ENCODE measurements around the gene NGB.

NGB gene

DNA sequence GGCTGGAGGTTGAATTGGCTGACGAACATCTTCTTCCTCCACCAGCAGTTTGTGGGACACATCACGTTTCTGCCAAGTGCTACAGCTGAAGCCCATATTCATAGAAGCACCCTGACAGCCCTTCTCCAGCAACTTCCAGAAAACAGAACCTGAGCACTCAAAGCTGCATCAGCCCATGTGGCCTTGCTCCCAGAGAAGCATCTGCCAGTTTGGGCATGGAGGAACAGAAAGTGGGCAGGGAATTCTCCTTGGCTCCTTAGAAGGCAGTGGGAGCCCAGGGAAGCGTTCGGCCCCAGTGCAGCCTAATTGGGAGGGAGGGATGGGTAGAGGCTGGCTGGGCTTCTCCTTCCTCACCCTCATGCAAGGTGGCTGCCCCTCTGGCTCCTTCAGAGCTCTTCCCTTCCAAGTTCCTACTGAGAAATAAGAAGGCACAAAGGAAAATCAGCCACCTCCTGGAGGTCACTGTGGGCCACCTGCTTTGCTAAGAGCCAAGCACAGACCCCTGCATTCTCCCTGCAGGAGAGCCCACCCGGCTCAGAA is 4.1 kb upstream of the NGB start:
- no peak for DNase-seq (ENCODE audit: low read depth)

DNA sequence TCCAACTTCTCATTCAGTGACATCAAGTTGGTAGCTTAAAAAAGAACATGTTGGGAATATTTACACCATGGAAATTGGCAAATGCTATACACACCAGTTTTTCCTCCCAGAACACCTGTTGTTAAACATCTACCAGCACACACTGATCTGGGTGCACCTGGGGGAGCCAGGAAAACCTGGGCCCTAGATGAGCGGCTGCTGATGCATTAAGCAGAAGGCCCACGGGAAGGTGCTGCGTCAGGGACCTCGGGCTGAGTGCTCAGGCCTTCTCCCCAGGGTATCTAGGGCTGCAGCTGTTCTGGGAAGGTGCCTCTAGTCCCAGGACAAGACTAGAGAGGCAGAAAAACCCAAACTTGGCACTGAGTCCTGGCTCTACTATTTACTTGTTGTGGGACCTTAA is 2.8 kb upstream of the NGB start:
- H3K4me3 ChIP-seq (ENCODE audit: control insufficient read depth, low read depth, low read length), result no peak overlapping the region
- TF ChIP-seq, protein P1, sequence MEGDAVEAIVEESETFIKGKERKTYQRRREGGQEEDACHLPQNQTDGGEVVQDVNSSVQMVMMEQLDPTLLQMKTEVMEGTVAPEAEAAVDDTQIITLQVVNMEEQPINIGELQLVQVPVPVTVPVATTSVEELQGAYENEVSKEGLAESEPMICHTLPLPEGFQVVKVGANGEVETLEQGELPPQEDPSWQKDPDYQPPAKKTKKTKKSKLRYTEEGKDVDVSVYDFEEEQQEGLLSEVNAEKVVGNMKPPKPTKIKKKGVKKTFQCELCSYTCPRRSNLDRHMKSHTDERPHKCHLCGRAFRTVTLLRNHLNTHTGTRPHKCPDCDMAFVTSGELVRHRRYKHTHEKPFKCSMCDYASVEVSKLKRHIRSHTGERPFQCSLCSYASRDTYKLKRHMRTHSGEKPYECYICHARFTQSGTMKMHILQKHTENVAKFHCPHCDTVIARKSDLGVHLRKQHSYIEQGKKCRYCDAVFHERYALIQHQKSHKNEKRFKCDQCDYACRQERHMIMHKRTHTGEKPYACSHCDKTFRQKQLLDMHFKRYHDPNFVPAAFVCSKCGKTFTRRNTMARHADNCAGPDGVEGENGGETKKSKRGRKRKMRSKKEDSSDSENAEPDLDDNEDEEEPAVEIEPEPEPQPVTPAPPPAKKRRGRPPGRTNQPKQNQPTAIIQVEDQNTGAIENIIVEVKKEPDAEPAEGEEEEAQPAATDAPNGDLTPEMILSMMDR (conservative IDR thresholded peaks at IDR 0.05; ENCODE audit: control insufficient read depth, insufficient read depth, low read depth, low read length), result no peak
- no peak for DNase-seq (ENCODE audit: low read depth)

More for the DNA sequence above, 4.1 kb upstream of the NGB start:
- TF ChIP-seq, protein P1 (conservative IDR thresholded peaks at IDR 0.05; ENCODE audit: control insufficient read depth, insufficient read depth, low read depth, low read length), result no peak
- no peak overlapping the region for H3K4me3 ChIP-seq (ENCODE audit: control insufficient read depth, low read depth, low read length)

DNA sequence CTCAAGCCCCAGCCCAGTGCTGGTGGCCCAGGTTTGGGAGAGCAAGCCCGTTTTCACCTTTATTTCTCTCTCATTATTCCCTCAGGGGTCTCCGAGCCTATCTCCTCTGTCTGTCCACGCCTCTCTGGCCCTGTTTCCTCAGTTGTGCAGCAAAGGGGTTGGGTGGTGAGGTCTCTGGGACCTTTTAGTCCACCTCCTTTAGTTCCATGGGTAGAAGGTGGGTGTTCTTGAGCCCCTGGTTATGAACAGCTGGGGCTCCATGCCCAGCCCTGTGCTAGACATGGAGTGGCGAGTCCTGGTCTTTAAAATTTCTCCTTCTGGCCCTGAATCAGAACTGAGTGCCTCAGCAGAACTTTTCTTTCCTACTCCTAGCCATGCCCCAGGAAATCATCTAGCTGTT is 1.3 kb upstream of the NGB start:
- DNase-seq (ENCODE audit: low read depth), result no peak
- no peak overlapping the region for H3K4me3 ChIP-seq (ENCODE audit: control insufficient read depth, low read depth, low read length)
- TF ChIP-seq, protein P1 (conservative IDR thresholded peaks at IDR 0.05; ENCODE audit: control insufficient read depth, insufficient read depth, low read depth, low read length), result no peak

DNA sequence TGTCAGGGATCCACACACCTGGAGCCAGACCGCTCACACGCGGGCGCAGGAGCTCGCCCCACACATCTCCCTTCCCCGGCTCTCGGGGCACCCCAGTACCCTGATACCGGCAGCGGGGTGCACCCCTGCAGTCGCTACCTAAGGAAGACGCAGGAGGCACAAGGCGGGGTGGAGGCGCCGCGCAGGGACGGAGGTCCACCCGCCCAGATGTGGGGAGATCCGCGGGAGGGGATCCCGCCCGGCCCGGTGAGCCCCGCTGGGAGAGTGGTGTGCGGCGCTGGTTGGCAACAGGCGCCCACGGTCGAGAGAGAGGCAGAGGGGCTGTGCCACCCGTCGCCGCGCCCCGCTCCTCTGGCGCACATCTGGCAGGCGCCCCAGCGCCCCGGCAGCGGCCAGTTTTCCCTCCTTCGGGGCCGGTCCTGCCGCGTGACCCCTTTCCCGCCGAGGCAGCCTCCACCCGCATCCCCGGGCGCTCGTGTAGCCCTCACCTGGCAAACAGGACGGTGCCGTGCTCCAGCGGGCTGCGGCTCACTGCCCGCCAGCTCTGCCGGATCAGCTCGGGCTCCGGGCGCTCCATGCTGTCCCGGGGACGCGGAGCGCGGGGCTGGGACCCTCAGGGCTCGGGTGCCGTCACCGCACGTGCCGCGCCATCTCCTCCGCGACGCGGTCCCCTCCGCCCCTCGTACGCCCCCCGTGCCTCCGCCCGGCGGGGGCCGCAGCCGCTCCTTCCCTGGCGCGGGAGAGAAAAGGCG is 469 bp downstream of the NGB start:
- TF ChIP-seq, protein P1 (conservative IDR thresholded peaks at IDR 0.05; ENCODE audit: control insufficient read depth, insufficient read depth, low read depth, low read length), result no peak
- no peak overlapping the region for H3K4me3 ChIP-seq (ENCODE audit: control insufficient read depth, low read depth, low read length)
- no peak for DNase-seq (ENCODE audit: low read depth)

DNA sequence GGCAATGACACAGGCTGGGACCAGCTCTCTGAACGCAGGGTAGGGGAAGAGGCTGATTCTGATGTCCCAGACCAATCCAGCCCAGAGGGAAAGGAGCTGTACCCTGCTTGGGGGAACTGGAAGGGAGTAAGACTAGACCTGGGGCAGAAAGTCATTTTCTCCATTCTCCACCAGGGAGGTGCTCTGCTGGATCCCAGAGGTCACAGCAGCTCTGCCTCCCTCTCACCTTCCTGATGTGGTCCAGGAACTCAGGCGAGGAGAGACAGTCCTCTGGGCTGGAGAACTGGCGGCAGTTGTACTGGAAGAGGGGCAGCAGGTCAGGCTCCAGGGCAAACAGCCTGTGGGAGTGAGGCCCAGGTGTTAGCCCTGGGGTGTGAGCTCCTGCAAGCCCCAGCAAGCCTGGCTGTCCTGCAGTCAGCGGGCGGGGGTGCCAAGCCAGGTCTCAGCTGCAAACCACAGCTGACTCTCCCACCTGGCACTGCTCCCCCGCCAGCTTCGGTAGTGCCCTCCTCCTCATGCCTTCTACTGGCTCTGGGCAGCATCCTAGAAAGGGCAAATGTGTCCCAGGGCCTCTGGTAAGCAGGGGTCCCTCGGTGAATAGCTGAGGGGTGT is 1.9 kb downstream of the NGB start:
- H3K4me3 ChIP-seq (ENCODE audit: control insufficient read depth, low read depth, low read length), result no peak overlapping the region

DNA sequence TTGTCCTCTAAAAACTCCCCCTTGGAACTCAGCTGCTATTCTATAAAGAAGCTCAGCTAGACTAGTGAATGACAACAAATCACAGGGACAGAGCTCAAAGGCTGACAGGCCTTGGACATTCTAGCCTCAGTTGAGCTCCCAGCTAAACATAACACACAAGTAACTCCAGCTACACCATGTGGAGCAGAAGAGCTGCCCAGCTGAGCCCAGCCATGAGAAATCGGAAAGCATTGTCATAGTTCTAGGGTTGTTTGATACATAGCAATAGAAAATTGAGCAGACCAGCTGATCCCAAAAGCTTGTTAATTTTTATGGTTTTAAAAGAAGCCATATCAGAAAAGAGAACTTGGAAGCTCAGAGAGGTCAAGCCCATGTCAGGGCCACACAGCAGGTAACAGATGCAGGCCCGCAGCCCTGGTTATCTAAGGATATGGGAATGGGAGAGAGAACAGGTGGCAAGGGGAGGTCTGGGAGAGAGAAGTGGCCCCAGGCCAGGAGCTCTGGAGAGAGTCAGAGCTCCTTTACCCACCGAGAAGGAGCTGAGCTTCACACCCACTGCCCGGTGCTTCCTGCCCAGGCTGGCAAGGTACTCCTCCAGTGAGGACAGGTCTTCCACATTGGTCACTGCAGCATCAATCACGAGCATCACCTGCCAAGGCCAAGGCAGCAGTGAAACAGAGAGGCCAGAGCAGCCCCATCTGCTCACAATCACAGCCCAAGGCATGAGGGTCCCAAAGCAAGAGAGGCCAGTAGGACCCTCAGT is 2.9 kb downstream of the NGB start:
- DNase-seq (ENCODE audit: low read depth), result no peak
- TF ChIP-seq, protein P1 (conservative IDR thresholded peaks at IDR 0.05; ENCODE audit: control insufficient read depth, insufficient read depth, low read depth, low read length), result no peak
- no peak overlapping the region for H3K4me3 ChIP-seq (ENCODE audit: control insufficient read depth, low read depth, low read length)

More for the DNA sequence above, 1.9 kb downstream of the NGB start:
- no peak for DNase-seq (ENCODE audit: low read depth)
- TF ChIP-seq, protein P1 (conservative IDR thresholded peaks at IDR 0.05; ENCODE audit: control insufficient read depth, insufficient read depth, low read depth, low read length), result no peak
